Measurements from ENCODE around the gene RBP4. TPM values are rescaled to one million over a fixed set of nuclear protein-coding genes. Genes with fewer than 3 reads are reported as not detected.

RBP4 gene
- total and polyA plus RNA-seq, 10 of the 15 experiments (the other 5 are each of a cell fraction or from before 2014, with no cell fraction given), result 1.2 TPM; not detected in 9

DNA sequence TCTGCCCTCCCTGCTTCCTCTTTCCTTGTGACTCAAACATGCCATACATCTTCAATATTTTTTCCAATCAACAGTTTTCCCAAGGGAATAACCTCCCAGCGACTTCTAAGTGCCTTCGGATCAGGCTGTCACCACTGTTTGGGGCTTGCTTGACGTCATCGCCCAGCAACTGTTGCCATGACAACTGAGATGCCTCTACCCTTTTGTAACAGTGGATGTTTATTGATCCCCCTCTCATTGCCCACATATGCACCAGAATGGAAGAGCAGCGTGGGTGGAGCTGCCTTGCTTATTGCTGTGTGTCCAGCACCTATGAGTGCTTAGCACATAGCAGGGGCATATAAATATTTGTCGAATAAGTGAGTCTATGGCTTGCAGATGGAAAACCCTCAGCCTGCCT lies 20.2 kb downstream of the RBP4 start:
- Histone ChIP-seq H3K27me3 (replicated peaks in 1 of 2; ENCODE audit: control insufficient read depth in 2 of 2, insufficient read depth in 2 of 2, low read length in 1 of 2) (no peaks in the 10 kb centered on the region), H3K4me2 (ENCODE audit: control insufficient read depth, insufficient read depth) (no peak overlapping the region), H3K27ac (ENCODE audit: control insufficient read depth, insufficient read depth) (no peak overlapping the region), H3K36me3 (ENCODE audit: control insufficient read depth in 2 of 2, insufficient read depth in 2 of 2, low read length in 1 of 2) (no peaks in the 10 kb centered on the region), H2AFZ (ENCODE audit: control insufficient read depth, low read depth, low read length) (no peak overlapping the region), H3K4me3 (no peak overlapping the region), H3K79me2 (ENCODE audit: control insufficient read depth, insufficient read depth, low read length) (no peaks in the 10 kb centered on the region), H4K20me1 (ENCODE audit: control insufficient read depth, insufficient read depth) (no peaks in the 10 kb centered on the region), H3K9ac (ENCODE audit: control insufficient read depth, insufficient read depth, low read length) (no peak overlapping the region), H3K4me1 (ENCODE audit: control insufficient read depth, insufficient read depth, low read length) (no peaks in the 10 kb centered on the region), H3K9me3 (replicated peaks; ENCODE audit: control insufficient read depth, insufficient read depth, low read length) (no peaks in the 10 kb centered on the region; the same call in 2 of the 3 replicates)
- ChIA-PET RAD21 (ENCODE audit: unreplicated experiment) (no interaction called here), SMC1A (ENCODE audit: uncharacterized antibody, unreplicated experiment) (interaction anchor here (1.0 kb wide), 1 partner anchor 10 kb away, joined by 3 read pairs; no protein-coding TSS in a partner anchor), CTCF (no interaction called here), POLR2A (no interaction called here)
- no peak for DNase-seq (ENCODE audit: low read depth, low spot score)
- intact Hi-C loops (cut with micrococcal nuclease; ENCODE audit: unreplicated experiment) (no loop called here), in situ Hi-C loops (cut with MboI) (no loop called here)
- no peak for FAIRE-seq
- TF ChIP-seq IRF4 (IDR thresholded peaks at IDR 0.05; ENCODE audit: low read depth, low read length) (no peak), SMAD1 (IDR thresholded peaks at IDR 0.05; ENCODE audit: low read depth, partially characterized antibody) (no peak), POLR2A (IDR thresholded peaks at IDR 0.05; ENCODE audit: low read depth, low read length) (no peak), JUND (IDR thresholded peaks at IDR 0.05; ENCODE audit: low read depth, low read length) (no peak), FOXM1 (IDR thresholded peaks at IDR 0.05; ENCODE audit: low read depth, low read length) (no peak), CBX3 (IDR thresholded peaks at IDR 0.05; ENCODE audit: borderline replicate concordance, low read depth) (no peak)
- ATAC-seq, result no peak
- no TSS peak for BruUV-seq (replicated peaks)
- WGBS (ENCODE audit: insufficient coverage, insufficient replicate concordance, low lambda C conversion rate, missing lambda C conversion rate), result 23% methylated on average over 6 of the region's 6 CpGs

DNA sequence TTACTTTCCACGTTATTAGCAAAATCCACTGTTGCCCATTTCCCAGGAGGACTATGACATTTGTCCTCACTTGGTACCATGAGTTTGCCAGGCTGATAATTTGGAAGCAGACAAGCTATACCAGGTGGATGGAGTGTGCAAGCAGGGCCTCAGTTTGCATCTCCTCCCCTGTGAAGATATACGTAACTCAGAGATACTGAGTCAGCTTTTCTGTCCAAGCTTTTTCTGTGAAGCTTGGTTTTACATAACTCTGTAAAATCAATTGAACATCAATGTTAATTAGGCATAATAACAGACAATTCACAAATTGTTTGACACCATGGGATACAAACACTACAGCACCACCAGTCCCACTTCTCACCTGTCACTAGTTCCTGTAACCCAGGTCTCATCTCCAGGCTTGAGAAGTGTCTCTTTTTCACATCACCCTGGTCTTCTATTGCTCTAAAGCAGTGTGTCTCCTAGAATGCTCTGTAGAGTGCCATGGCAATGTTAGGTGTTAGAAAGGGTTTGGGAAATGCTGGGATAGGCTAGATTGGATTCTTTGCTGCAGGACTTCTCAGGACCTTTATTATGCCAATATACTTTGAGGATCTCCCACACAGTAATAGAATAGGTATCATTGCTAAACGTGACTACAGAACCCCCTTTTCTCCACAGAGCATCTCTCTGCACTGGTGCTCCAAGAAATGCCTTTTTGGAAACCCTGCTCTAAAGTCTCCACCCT lies 20.9 kb downstream of the RBP4 start:
- Histone ChIP-seq H3K9ac (ENCODE audit: control insufficient read depth, insufficient read depth, low read length) (no peak overlapping the region), H3K4me2 (ENCODE audit: control insufficient read depth, insufficient read depth) (no peak overlapping the region), H3K27me3 (replicated peaks in 1 of 2; ENCODE audit: control insufficient read depth in 2 of 2, insufficient read depth in 2 of 2, low read length in 1 of 2) (no peaks in the 10 kb centered on the region), H3K4me1 (ENCODE audit: control insufficient read depth, insufficient read depth, low read length) (no peaks in the 10 kb centered on the region), H3K9me3 (replicated peaks; ENCODE audit: control insufficient read depth, insufficient read depth, low read length) (no peaks in the 10 kb centered on the region; the same call in 2 of the 3 replicates), H3K79me2 (ENCODE audit: control insufficient read depth, insufficient read depth, low read length) (no peaks in the 10 kb centered on the region), H4K20me1 (ENCODE audit: control insufficient read depth, insufficient read depth) (no peaks in the 10 kb centered on the region), H3K36me3 (ENCODE audit: control insufficient read depth in 2 of 2, insufficient read depth in 2 of 2, low read length in 1 of 2) (no peaks in the 10 kb centered on the region), H3K4me3 (no peak overlapping the region), H3K27ac (ENCODE audit: control insufficient read depth, insufficient read depth) (no peak overlapping the region), H2AFZ (ENCODE audit: control insufficient read depth, low read depth, low read length) (no peak overlapping the region)
- ChIA-PET CTCF (no interaction called here), SMC1A (ENCODE audit: uncharacterized antibody, unreplicated experiment) (no interaction called here), POLR2A (no interaction called here), RAD21 (ENCODE audit: unreplicated experiment) (no interaction called here)
- DNase-seq (ENCODE audit: low read depth, low spot score), result no peak
- intact Hi-C loops (cut with micrococcal nuclease; ENCODE audit: unreplicated experiment) (no loop called here), in situ Hi-C loops (cut with MboI) (no loop called here)
- ATAC-seq, result no peak
- FAIRE-seq, result no peak
- no TSS peak for BruUV-seq (replicated peaks)
- WGBS (ENCODE audit: insufficient coverage, insufficient replicate concordance, low lambda C conversion rate, missing lambda C conversion rate), result 19% methylated on average over 3 of the region's 3 CpGs
- TF ChIP-seq LARP7 (IDR thresholded peaks at IDR 0.05) (no peak), RFX5 (IDR thresholded peaks at IDR 0.05; ENCODE audit: low read depth, low read length) (no peak), NRF1 (conservative IDR thresholded peaks at IDR 0.05; ENCODE audit: low read depth, low read length) (no peak), TCF3 (IDR thresholded peaks at IDR 0.05; ENCODE audit: borderline replicate concordance, insufficient read depth, low read depth, low read length) (no peak), TCF12 (IDR thresholded peaks at IDR 0.05; ENCODE audit: low read depth, low read length) (no peak), USF1 (IDR thresholded peaks at IDR 0.05; ENCODE audit: borderline replicate concordance, extremely low read length, insufficient read depth, low read depth, low read length) (no peak), HDAC2 (IDR thresholded peaks at IDR 0.05) (no peak), BCL11A (IDR thresholded peaks at IDR 0.05; ENCODE audit: low read depth, low read length) (no peak), RAD51 (IDR thresholded peaks at IDR 0.05) (no peak), PAX5 (IDR thresholded peaks at IDR 0.05; ENCODE audit: borderline replicate concordance, low read depth, low read length) (no peak)
